Neural progenitor cell (in vitro differentiated cells): ENCODE data around the gene LIPG.
"Not testable (repeated sequence)": the region's sequence is repeated elsewhere in the genome, so short reads cannot be mapped to it uniquely, and the experiment has no call there.

Experiments
- EZH2 ChIP-seq: fragments of 200-600 bp; sonication (generic); IDR thresholded peaks from 2 replicates; pipeline ENCODE4 v1.6.1; 2017; ENCODE audit warnings: antibody characterized with exemption, mild to moderate bottlenecking, moderate library complexity
- TF ChIP-seq, protein P1 (sequence below): fragments of 200-600 bp; sonication (generic); IDR thresholded peaks from 2 replicates; pipeline ENCODE4 v1.5.1; 2017; ENCODE audit warnings: antibody characterized with exemption, mild to moderate bottlenecking

GRCh38 chr18:49584951-49585350, 23.1 kb downstream of the LIPG start:
- TF ChIP-seq EZH2, result not testable (repeated sequence)
- TF ChIP-seq, protein P1, sequence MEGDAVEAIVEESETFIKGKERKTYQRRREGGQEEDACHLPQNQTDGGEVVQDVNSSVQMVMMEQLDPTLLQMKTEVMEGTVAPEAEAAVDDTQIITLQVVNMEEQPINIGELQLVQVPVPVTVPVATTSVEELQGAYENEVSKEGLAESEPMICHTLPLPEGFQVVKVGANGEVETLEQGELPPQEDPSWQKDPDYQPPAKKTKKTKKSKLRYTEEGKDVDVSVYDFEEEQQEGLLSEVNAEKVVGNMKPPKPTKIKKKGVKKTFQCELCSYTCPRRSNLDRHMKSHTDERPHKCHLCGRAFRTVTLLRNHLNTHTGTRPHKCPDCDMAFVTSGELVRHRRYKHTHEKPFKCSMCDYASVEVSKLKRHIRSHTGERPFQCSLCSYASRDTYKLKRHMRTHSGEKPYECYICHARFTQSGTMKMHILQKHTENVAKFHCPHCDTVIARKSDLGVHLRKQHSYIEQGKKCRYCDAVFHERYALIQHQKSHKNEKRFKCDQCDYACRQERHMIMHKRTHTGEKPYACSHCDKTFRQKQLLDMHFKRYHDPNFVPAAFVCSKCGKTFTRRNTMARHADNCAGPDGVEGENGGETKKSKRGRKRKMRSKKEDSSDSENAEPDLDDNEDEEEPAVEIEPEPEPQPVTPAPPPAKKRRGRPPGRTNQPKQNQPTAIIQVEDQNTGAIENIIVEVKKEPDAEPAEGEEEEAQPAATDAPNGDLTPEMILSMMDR, result not testable (repeated sequence)
